Measurements from ENCODE around the gene RHBDL3. TPM values are rescaled to one million over a fixed set of nuclear protein-coding genes. Genes with fewer than 3 reads are reported as not detected.

RHBDL3 gene, protein sequence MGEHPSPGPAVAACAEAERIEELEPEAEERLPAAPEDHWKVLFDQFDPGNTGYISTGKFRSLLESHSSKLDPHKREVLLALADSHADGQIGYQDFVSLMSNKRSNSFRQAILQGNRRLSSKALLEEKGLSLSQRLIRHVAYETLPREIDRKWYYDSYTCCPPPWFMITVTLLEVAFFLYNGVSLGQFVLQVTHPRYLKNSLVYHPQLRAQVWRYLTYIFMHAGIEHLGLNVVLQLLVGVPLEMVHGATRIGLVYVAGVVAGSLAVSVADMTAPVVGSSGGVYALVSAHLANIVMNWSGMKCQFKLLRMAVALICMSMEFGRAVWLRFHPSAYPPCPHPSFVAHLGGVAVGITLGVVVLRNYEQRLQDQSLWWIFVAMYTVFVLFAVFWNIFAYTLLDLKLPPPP
- under 1 TPM in 1 of 2 donors, not detected in 1; 0.21 TPM for total RNA-seq

DNA sequence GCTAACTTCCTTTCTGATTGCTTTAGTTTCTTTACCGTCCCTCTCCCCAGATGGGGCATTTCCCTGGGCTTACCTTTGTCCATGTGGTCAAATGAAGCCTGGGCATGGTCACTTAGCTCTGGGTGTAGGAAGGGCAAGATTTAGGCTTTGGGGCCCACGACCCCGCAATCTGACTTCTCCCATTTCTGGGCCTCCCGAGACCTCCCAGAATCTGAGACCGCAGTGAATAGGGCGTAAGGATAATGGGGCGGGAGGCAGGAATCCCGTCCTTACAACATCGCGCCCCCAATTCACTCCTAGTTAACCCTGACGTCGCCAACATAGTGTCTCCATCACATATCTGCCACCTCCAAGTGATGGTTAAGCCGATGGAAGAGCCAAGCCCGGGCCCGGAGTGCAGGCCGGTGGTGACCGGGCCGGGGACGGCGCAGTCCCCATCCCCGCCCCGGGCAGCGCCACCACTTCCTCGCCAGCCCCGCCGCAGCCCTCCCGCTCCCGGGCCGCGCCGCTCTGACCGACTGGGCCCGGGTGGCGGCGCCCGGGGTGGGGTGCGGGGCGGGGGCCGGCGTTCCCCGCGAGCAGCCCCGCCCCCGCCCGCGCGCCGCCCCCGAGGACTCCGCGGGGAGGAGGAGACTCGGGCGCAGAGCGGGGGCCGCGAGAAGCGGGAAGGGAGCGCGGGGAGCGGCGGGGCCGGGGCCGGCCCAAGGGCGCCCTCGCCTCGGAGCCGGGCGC is at the start of gene RHBDL3:
TSS of gene RHBDL3 (plus strand) at position 641 of the 732 bp plus-strand sequence. CDS start 358 bp downstream, outside the sequence.
- H3K36me3 Mint-ChIP-seq (ENCODE audit: insufficient read depth in 2 of 2) = no peaks in the 10 kb centered on the region
- H3K4me3 Mint-ChIP-seq = peak within 1 kb of the TSS; percentile 76 to 80

DNA sequence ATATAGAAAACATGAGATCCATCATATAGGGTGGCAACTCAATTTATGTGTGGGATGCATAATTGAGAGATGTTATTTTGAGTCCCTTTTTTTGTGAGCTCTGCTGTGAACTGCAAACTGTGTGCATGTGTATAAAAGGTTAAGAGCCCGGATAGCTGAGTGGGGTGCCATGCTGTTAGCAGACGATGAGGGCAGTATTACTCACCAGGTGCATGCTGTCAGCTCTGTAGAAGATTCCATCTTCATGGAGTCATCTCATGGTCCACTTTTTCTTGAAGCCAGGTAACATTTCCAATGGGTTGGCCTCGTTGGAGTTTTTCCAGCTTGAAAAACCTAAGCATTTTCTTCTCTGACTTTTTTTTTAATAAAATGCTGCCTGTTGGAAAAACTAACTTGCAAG is 43.0 kb upstream of the RHBDL3 start:
- Mint-ChIP-seq H3K4me3 (no peak overlapping the region), H3K4me1 (ENCODE audit: low read depth) (peaks cover 41% of the 10 kb centered on the region), H3K9me3 (no peaks in the 10 kb centered on the region), H3K36me3 (ENCODE audit: insufficient read depth in 2 of 2) (peaks cover 0 to 3% of the 10 kb centered on the region in 2 donors), H3K27ac (no peak overlapping the region), H3K27me3 (ENCODE audit: low read depth) (no peaks in the 10 kb centered on the region)
- ATAC-seq (replicated peaks in 1 of 2) = no peak
- no peak for DNase-seq

More for the DNA sequence above, at the start of gene RHBDL3:
- H3K27ac Mint-ChIP-seq = no peak within 1 kb of the TSS
- H3K27me3 Mint-ChIP-seq (ENCODE audit: low read depth) = peaks cover 77% of the 10 kb centered on the region
- peaks cover 7% of the 10 kb centered on the region for H3K4me1 Mint-ChIP-seq (ENCODE audit: low read depth)
- DNase-seq (peak; percentile 23 to 28), ATAC-seq (replicated peaks in 1 of 2) (peak; percentile 47 to 60)
- H3K9me3 Mint-ChIP-seq = no peaks in the 10 kb centered on the region

DNA sequence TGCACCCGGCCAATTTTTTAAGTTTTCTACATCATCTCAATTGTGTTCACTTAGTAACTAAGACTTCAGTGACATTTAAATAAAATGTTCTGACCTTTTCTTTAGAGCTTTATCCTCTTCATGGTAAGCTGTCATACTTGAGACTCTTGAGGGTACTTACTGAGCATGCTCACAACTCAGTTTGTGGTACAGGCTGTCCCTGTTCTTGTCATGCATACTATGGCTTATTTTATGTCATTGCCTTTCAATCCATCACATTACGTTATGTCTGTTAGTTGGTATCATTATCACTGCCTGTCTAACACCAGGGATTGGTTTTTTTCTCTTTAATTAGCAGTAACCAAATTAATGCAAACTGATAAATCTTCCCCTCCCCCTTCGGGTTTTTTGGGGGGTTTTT is 41.9 kb upstream of the RHBDL3 start:
- Mint-ChIP-seq H3K36me3 (ENCODE audit: insufficient read depth in 2 of 2) (peaks cover 0 to 3% of the 10 kb centered on the region in 2 donors), H3K4me3 (no peak overlapping the region), H3K27ac (no peak overlapping the region), H3K4me1 (ENCODE audit: low read depth) (peaks cover 36% of the 10 kb centered on the region), H3K27me3 (ENCODE audit: low read depth) (no peaks in the 10 kb centered on the region), H3K9me3 (no peaks in the 10 kb centered on the region)
- no peak for ATAC-seq (replicated peaks in 1 of 2)
- DNase-seq = no peak

DNA sequence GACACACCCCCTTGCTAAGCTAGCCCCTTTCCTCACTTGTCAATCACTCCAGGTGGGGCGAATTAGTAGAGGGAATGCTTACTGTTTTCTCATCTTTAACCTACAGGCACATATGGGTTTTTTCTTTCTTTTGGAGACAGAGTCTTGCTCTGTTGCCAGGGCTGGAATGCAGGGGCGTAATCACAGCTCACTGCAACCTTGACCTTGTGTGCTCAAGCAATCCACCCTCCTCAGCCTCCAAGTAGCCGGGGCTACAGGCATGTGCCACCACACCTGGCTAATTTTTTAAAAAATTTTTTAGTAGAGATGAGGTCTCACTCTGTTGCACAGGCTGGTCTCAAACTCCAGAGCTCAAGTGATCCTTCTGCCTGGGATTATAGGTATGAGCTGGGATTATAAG is 38.7 kb upstream of the RHBDL3 start:
- no peak for DNase-seq
- no peak for ATAC-seq (replicated peaks in 1 of 2)
- Mint-ChIP-seq H3K27me3 (ENCODE audit: low read depth) (no peaks in the 10 kb centered on the region), H3K9me3 (no peaks in the 10 kb centered on the region), H3K4me1 (ENCODE audit: low read depth) (peaks cover 4% of the 10 kb centered on the region), H3K4me3 (no peak overlapping the region), H3K27ac (no peak overlapping the region), H3K36me3 (ENCODE audit: insufficient read depth in 2 of 2) (peaks cover 0 to 3% of the 10 kb centered on the region in 2 donors)

DNA sequence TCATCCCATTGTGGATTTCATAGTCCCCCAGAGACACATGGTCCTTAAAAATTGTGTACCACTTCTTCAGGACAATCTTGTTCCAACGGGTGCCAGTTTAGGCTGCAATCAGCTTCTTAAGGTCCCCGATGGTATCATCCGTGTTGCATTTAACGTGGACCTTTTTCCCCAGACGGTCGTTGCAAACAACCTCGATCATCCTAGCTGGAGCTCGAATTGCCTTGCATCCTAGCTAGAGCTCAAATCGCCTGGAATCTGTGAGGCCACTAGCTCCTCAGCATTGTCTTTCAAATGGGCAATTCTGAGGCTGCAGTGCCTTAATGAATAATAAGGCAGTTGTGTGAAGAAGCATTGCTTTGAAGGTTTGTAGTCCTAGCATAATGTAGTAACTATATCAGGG is 37.7 kb upstream of the RHBDL3 start:
- no peaks in the 10 kb centered on the region for H3K9me3 Mint-ChIP-seq
- H3K36me3 Mint-ChIP-seq (ENCODE audit: insufficient read depth in 2 of 2) = peaks cover 0 to 3% of the 10 kb centered on the region in 2 donors
- no peak for ATAC-seq (replicated peaks in 1 of 2)
- no peak overlapping the region for H3K27ac Mint-ChIP-seq
- H3K4me3 Mint-ChIP-seq = no peak overlapping the region
- DNase-seq = no peak
- H3K27me3 Mint-ChIP-seq (ENCODE audit: low read depth) = no peaks in the 10 kb centered on the region
- H3K4me1 Mint-ChIP-seq (ENCODE audit: low read depth) = peaks cover 4% of the 10 kb centered on the region

DNA sequence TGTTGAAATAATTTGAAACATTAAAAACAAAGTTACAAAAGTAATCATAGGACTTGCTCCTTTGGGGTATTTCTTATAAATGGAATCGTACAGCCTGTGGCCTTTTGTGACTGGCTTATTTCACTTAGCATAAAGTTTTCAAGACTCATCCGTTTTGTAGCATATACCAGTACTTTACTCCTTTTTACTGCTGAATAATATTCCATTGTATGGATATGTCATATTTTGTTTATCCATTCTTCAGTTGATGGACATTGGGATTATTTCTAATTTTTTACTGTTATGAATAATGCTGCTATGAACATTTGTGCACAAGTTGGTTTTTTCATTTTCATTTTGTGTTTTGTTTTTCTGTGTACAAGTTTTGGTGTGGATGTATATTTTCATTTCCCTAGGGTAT is 30.0 kb upstream of the RHBDL3 start:
- ATAC-seq (replicated peaks in 1 of 2) = no peak
- no peak for DNase-seq
- no peak overlapping the region for H3K27ac Mint-ChIP-seq
- H3K4me3 Mint-ChIP-seq = no peak overlapping the region
- peaks cover 6% of the 10 kb centered on the region for H3K4me1 Mint-ChIP-seq (ENCODE audit: low read depth)
- H3K27me3 Mint-ChIP-seq (ENCODE audit: low read depth) = no peaks in the 10 kb centered on the region
- H3K9me3 Mint-ChIP-seq = no peaks in the 10 kb centered on the region
- H3K36me3 Mint-ChIP-seq (ENCODE audit: insufficient read depth in 2 of 2) = no peaks in the 10 kb centered on the region

DNA sequence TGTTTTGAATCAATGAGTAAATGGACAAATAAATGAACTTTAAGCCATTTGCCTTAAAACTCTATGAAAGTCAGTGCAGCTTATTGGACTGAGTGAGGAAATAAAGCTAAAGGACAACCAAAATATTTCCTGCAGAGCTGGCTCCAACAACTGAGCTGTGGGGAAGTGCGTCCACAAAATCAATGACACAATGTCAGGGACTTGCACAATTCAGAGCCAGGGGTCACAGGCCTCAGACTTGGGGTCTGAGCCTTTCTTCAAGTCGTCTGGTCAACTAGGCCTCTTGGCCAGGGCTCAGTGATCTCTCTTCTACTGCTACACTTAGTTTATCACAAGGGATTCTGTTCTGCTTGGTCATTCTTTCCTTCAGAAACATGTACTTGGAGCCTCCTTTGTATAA is 26.2 kb upstream of the RHBDL3 start:
- Mint-ChIP-seq H3K4me1 (ENCODE audit: low read depth) (no peaks in the 10 kb centered on the region), H3K27me3 (ENCODE audit: low read depth) (no peaks in the 10 kb centered on the region), H3K4me3 (no peak overlapping the region), H3K36me3 (ENCODE audit: insufficient read depth in 2 of 2) (no peaks in the 10 kb centered on the region), H3K9me3 (no peaks in the 10 kb centered on the region), H3K27ac (no peak overlapping the region)
- ATAC-seq (replicated peaks in 1 of 2) (no peak), DNase-seq (no peak)

DNA sequence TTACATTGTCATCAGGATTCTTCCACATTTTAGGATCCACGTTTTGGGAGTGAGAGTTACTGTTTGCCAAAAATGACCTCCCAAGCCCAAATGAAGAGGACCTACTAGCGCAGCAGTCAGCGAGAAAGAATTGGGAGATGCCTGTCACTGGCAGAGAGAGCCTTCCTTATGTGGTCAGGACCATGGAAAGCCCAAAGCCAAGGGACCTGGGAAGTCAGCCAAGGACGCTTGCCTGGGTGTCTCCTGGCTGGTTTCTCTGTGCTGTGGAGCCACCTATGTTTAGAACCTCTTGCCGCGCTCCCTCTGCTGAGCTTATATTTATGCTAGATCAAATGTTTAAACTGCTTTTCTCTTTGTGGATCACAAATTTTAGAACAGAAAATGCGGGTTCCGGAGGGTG is 24.9 kb upstream of the RHBDL3 start:
- H3K4me1 Mint-ChIP-seq (ENCODE audit: low read depth) = no peaks in the 10 kb centered on the region
- no peak overlapping the region for H3K4me3 Mint-ChIP-seq
- ATAC-seq (replicated peaks in 1 of 2) (no peak), DNase-seq (no peak)
- no peaks in the 10 kb centered on the region for H3K36me3 Mint-ChIP-seq (ENCODE audit: insufficient read depth in 2 of 2)
- H3K9me3 Mint-ChIP-seq = no peaks in the 10 kb centered on the region
- no peaks in the 10 kb centered on the region for H3K27me3 Mint-ChIP-seq (ENCODE audit: low read depth)
- no peak overlapping the region for H3K27ac Mint-ChIP-seq

DNA sequence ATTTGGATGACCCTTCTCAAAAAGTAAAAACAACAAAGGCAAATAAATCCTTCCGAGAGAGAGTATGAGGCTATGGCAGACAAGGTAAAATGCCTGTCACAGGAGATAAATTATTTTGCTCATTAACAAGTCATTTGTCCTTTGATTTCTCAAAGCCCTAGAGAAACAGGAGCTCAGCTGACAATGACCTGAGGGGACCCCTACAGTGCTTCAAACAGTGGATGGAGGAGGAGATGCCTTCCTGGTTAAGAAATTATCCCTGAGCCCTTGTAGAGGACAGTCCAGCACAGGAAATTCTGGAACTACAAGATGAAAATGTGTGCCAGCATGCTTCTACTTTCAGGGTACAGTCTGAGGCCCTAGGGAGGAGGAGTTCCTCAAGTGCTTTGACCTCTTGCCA is 24.0 kb upstream of the RHBDL3 start:
- H3K27me3 Mint-ChIP-seq (ENCODE audit: low read depth) = no peaks in the 10 kb centered on the region
- H3K36me3 Mint-ChIP-seq (ENCODE audit: insufficient read depth in 2 of 2) = no peaks in the 10 kb centered on the region
- no peaks in the 10 kb centered on the region for H3K4me1 Mint-ChIP-seq (ENCODE audit: low read depth)
- DNase-seq = no peak
- H3K9me3 Mint-ChIP-seq = no peaks in the 10 kb centered on the region
- H3K4me3 Mint-ChIP-seq = no peak overlapping the region
- ATAC-seq (replicated peaks in 1 of 2) = no peak
- no peak overlapping the region for H3K27ac Mint-ChIP-seq

DNA sequence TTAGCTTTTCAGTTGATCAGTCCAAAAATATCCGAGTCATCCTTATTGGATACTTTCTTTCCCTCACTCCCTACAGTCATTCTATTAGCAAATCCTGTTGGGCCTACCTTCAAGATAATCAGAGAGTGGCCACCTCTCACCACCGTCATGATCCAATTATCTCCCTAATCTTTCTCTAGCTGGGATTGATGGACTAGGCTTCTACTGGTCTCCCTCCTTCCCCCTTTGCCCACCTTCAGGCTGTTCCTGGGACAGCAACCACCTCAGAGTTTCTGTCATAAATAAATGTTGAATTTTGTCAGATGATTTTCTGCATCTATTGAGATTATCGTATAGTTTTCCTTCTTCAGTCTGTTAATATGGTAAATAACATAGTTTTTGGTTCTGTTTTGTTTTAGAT is 16.2 kb upstream of the RHBDL3 start:
- Mint-ChIP-seq H3K27ac (no peak overlapping the region), H3K4me3 (no peak overlapping the region), H3K36me3 (ENCODE audit: insufficient read depth in 2 of 2) (no peaks in the 10 kb centered on the region), H3K4me1 (ENCODE audit: low read depth) (no peaks in the 10 kb centered on the region), H3K27me3 (ENCODE audit: low read depth) (no peaks in the 10 kb centered on the region), H3K9me3 (no peaks in the 10 kb centered on the region)
- DNase-seq = no peak
- no peak for ATAC-seq (replicated peaks in 1 of 2)

DNA sequence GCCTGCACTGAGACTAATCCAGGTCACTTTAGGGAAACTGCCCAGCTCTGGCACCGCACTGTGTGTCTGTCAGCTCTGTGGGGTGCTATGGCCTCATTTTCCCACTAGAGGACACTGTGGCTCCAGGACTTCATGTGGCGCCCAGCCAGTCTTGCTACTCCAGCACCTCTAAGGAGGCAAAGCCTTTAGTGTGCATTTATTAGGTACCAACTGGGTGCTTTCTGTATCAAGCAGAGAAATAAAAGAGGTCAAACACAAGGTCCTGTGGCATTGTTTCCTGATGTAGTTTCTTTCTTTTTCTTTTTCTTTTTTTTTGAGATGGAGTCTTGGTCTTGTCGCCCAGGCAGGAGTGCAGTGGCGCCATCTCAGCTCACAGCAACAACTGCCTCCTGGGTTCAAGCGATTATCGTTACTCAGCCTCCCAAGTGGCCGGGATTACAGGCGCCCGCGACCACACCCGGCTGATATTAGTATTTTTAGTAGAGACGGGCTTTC is 12.5 kb upstream of the RHBDL3 start:
- Mint-ChIP-seq H3K36me3 (ENCODE audit: insufficient read depth in 2 of 2) (no peaks in the 10 kb centered on the region), H3K4me1 (ENCODE audit: low read depth) (no peaks in the 10 kb centered on the region), H3K27me3 (ENCODE audit: low read depth) (peaks cover 5% of the 10 kb centered on the region), H3K9me3 (no peaks in the 10 kb centered on the region), H3K4me3 (no peak overlapping the region), H3K27ac (no peak overlapping the region)
- ATAC-seq (replicated peaks in 1 of 2) = peak; percentile 88 to 91
- DNase-seq = peak; percentile 74 to 75

DNA sequence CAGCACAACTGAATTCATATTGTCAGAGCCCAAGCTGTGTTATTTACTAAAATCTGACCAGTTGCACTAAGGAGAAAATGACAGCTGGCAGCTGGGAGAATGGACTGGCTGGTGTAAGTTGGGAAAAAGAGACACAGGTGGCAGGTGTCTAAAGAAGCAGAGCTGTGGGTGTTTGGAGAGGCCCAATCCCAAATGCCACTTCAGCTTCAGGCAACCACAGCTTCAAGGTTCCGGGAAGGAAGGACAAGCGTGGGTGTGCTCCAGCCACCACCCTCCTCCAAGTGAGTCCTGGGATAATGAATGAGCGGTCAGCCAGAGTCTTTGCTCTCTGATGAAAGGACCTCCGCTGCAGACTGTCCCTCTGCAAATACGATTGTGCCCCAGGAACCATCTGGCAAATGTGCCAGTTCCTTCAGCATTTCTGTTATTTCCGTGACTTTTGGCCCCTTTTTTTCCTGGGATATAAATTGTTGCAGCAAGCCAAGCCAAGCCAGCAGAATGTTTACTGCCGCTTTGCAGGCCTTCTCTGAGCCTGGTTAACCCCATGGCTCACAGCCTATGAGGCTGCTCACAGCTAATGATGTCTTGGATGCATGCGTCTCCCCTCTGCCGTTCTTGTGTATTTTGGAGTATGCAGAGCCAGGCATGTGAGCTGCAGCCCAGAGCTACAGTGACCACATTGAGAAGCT is 9.5 kb upstream of the RHBDL3 start:
- Mint-ChIP-seq H3K4me1 (ENCODE audit: low read depth) (no peaks in the 10 kb centered on the region), H3K9me3 (no peaks in the 10 kb centered on the region), H3K4me3 (no peak overlapping the region), H3K36me3 (ENCODE audit: insufficient read depth in 2 of 2) (no peaks in the 10 kb centered on the region), H3K27me3 (ENCODE audit: low read depth) (peaks cover 32% of the 10 kb centered on the region), H3K27ac (no peak overlapping the region)
- no peak for DNase-seq
- no peak for ATAC-seq (replicated peaks in 1 of 2)

DNA sequence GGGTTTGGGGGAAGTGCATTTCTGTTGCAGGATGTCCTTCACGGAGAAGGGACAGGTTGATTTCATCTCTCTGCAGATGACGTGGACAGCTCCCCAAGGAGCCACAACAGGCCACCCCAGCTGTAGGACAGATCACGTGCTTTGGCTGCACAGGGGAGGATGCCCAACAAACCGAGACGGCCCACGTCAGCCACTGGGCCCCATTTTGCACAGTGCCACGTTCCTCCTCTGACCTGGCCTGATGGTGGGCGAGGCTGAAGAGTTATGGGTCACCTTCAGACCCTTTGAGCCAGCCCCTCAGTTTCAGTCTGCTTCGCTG is 9.0 kb upstream of the RHBDL3 start:
- H3K27me3 Mint-ChIP-seq (ENCODE audit: low read depth) = peaks cover 37% of the 10 kb centered on the region
- DNase-seq = no peak
- H3K36me3 Mint-ChIP-seq (ENCODE audit: insufficient read depth in 2 of 2) = no peaks in the 10 kb centered on the region
- no peak overlapping the region for H3K4me3 Mint-ChIP-seq
- H3K9me3 Mint-ChIP-seq = no peaks in the 10 kb centered on the region
- H3K27ac Mint-ChIP-seq = no peak overlapping the region
- ATAC-seq (replicated peaks in 1 of 2) = no peak
- H3K4me1 Mint-ChIP-seq (ENCODE audit: low read depth) = no peaks in the 10 kb centered on the region

Data from activated T-cell treated with anti-CD3 and anti-CD28 coated beads, Interleukin-2, amount 50 U/mL, for 72 hours (primary cell).